HK-2 (cell line): ENCODE results near the gene MYOM1.
"Not testable (repeated sequence)": the region's sequence is repeated elsewhere in the genome, so short reads cannot be mapped to it uniquely, and the experiment has no call there.

Experiments used
- DNase-seq: peaks from one replicate; pipeline ENCODE4 v3.0.0-alpha.2; 2018; ENCODE audit not compliant: unreplicated experiment

Gene MYOM1

GRCh38 chr18:3248658-3249359 is 29.0 kb upstream of the MYOM1 start:
- no peak for DNase-seq

- DNase-seq = no peak
Measured at GRCh38 chr18:3248062-3248657, 28.4 kb upstream of the MYOM1 start.

GRCh38 chr18:3247240-3248061 is 27.7 kb upstream of the MYOM1 start, which contains the start of gene MYL12A:
Gene MYL12A (plus strand): TSS chr18:3247801. CDS start chr18:3253248, 5,447 bp downstream.
- peak; percentile 95 for DNase-seq

GRCh38 chr18:3246635-3247239 is 27.0 kb upstream of the MYOM1 start:
- no peak for DNase-seq

GRCh38 chr18:3245853-3246634 is 26.3 kb upstream of the MYOM1 start:
- peak; percentile 72 for DNase-seq

GRCh38 chr18:3245185-3245564 is 25.4 kb upstream of the MYOM1 start:
- no peak for DNase-seq

- no peak for DNase-seq
Measured at GRCh38 chr18:3238742-3239141, 19.0 kb upstream of the MYOM1 start.

GRCh38 chr18:3236470-3236869 is 16.7 kb upstream of the MYOM1 start:
- DNase-seq = no peak

GRCh38 chr18:3235846-3236245 is 16.1 kb upstream of the MYOM1 start:
- DNase-seq = no peak

GRCh38 chr18:3234457-3234856 is 14.7 kb upstream of the MYOM1 start:
- DNase-seq = no peak

- no peak for DNase-seq
Measured at GRCh38 chr18:3233433-3234168, 13.8 kb upstream of the MYOM1 start.

- no peak for DNase-seq
Measured at GRCh38 chr18:3233004-3233403, 13.2 kb upstream of the MYOM1 start.

GRCh38 chr18:3230401-3231334 is 10.9 kb upstream of the MYOM1 start:
- no peak for DNase-seq

- DNase-seq = no peak
Measured at GRCh38 chr18:3226048-3226447, 6.3 kb upstream of the MYOM1 start.

- no peak for DNase-seq
Measured at GRCh38 chr18:3225588-3225987, 5.8 kb upstream of the MYOM1 start.

GRCh38 chr18:3224223-3224622 is 4.5 kb upstream of the MYOM1 start:
- no peak for DNase-seq

GRCh38 chr18:3223356-3223755 is 3.6 kb upstream of the MYOM1 start:
- no peak for DNase-seq

- DNase-seq = no peak
Measured at GRCh38 chr18:3221496-3221895, 1.7 kb upstream of the MYOM1 start.

- not testable (repeated sequence) for DNase-seq
Measured at GRCh38 chr18:3220868-3221267, 1.1 kb upstream of the MYOM1 start.

GRCh38 chr18:3219241-3219630 is 532 bp downstream of the MYOM1 start:
- DNase-seq = no peak
